Hepatocyte (in vitro differentiated cells): ENCODE results near the gene PTPRM.

ENCODE experiments used
- CTCF ChIP-seq: fragments of 200-600 bp; sonication (generic); IDR thresholded peaks from 2 replicates; pipeline ENCODE4 v1.5.1; 2016; ENCODE audit warnings: antibody characterized with exemption, mild to moderate bottlenecking; ENCODE audit not compliant: poor library complexity
- EZH2 ChIP-seq: fragments of 200-600 bp; sonication (generic); IDR thresholded peaks from 2 replicates; pipeline ENCODE4 v1.6.1; 2016; ENCODE audit warnings: antibody characterized with exemption, mild to moderate bottlenecking, borderline replicate concordance
- EZH2phosphoT487 ChIP-seq: fragments of 200-600 bp; sonication (generic); IDR thresholded peaks from one replicate; pipeline ENCODE4 v1.6.1; 2018; ENCODE audit warnings: antibody characterized with exemption, mild to moderate bottlenecking, low read depth, moderate library complexity; ENCODE audit not compliant: unreplicated experiment, severe bottlenecking

GRCh38 chr18:8359076-8359475, 792.0 kb downstream of the PTPRM start:
- no peak for TF ChIP-seq CTCF
- no peak for TF ChIP-seq EZH2
- TF ChIP-seq EZH2phosphoT487: no peak
